PFSK-1 (cell line): Measurements from ENCODE around the gene ANO6.

ENCODE experiments used
- FOXP2 ChIP-seq: optimal IDR thresholded peaks from 2 replicates; pipeline ENCODE3; 2011; ENCODE audit warnings: borderline replicate concordance, control low read depth, inconsistent platforms; ENCODE audit not compliant: insufficient read depth; ENCODE audit errors: extremely low read length, extremely low read depth
- POLR2AphosphoS5 ChIP-seq: IDR thresholded peaks from 2 replicates; pipeline ENCODE4 v1.6.1; 2012; ENCODE audit warnings: low read depth, mild to moderate bottlenecking, control low read depth, low read length, moderate library complexity
- SIN3A ChIP-seq: IDR thresholded peaks from 2 replicates; pipeline ENCODE4 v1.6.1; 2012; ENCODE audit warnings: mild to moderate bottlenecking, low read length, moderate library complexity, borderline replicate concordance; ENCODE audit not compliant: insufficient read depth

- no peak for TF ChIP-seq FOXP2
- no peak for TF ChIP-seq POLR2AphosphoS5
- no peak for TF ChIP-seq SIN3A
Measured at GRCh38 chr12:45362291-45362690, 146.4 kb downstream of the ANO6 start.
